Smooth muscle cell of the coronary artery (primary cell): ENCODE measurements around the gene CARD19. TPM values are rescaled to one million over a fixed set of nuclear protein-coding genes. Genes with fewer than 3 reads are reported as not detected.

Experiments used
- total RNA-seq: library from RNA; depleted of rRNA; stranded (reverse); fragments of >200 nt; gene quantifications from 2 replicates; pipeline ENCODE4 v1.2.3, GENCODE V29; 2014; ENCODE audit warnings: low replicate concordance

The CARD19 gene
- total RNA-seq: 36.7 and 66.4 TPM in 2 replicates

GRCh38 chr9:93096131-93096802 is at the start of gene CARD19:
Gene CARD19 (plus strand): TSS chr9:93096217. CDS start chr9:93096346, 129 bp downstream.

GRCh38 chr9:93058355-93059010 is 37.5 kb upstream of the CARD19 start, which contains the start of gene SUSD3:
Gene SUSD3 (plus strand): TSS chr9:93058701. CDS start chr9:93058743, 42 bp downstream.

GRCh38 chr9:93134015-93134739 is 38.2 kb downstream of the CARD19 start, which contains the start of gene NINJ1:
Gene NINJ1 (minus strand): TSS chr9:93134251. CDS start chr9:93134217, 34 bp downstream.

Other genes starting within 250 kb of the CARD19 start
- 9.5 and 9.7 TPM in 2 replicates for gene ZNF484, start 218.2 kb upstream of the CARD19 start, total RNA-seq
- gene FGD3, start 148.7 kb upstream of the CARD19 start, total RNA-seq: not detected in 2 replicates
- gene SUSD3, start 37.5 kb upstream of the CARD19 start, total RNA-seq: 0.12 and 0.23 TPM in 2 replicates
- 24.3 and 35.1 TPM in 2 replicates for gene NINJ1, start 38.0 kb downstream of the CARD19 start, total RNA-seq
- gene WNK2, start 87.9 kb downstream of the CARD19 start, total RNA-seq: under 0.01 TPM in 1 of 2 replicates, not detected in the other